CD1c-positive myeloid dendritic cell (primary cell): ENCODE results near the gene RASEF.

ENCODE experiments used
- DNase-seq: peaks from one replicate; pipeline ENCODE4 v3.0.0-alpha.2; 2016; ENCODE audit errors: extremely low spot score

The RASEF gene

GRCh38 chr9:83012922-83013838 lies 49.8 kb downstream of the RASEF start:
- no peak for DNase-seq

- no peak for DNase-seq
Measured at GRCh38 chr9:83012168-83012921, 50.6 kb downstream of the RASEF start.

- DNase-seq = no peak
Measured at GRCh38 chr9:83011611-83012010, 51.3 kb downstream of the RASEF start.

- no peak for DNase-seq
Measured at GRCh38 chr9:83007521-83008300, 55.2 kb downstream of the RASEF start.

GRCh38 chr9:83006378-83006777 lies 56.6 kb downstream of the RASEF start:
- no peak for DNase-seq

- DNase-seq = no peak
Measured at GRCh38 chr9:83005963-83006362, 57.0 kb downstream of the RASEF start.

- no peak for DNase-seq
Measured at GRCh38 chr9:83005361-83005760, 57.6 kb downstream of the RASEF start.

GRCh38 chr9:83002329-83002728 lies 60.6 kb downstream of the RASEF start:
- no peak for DNase-seq

GRCh38 chr9:83000765-83001164 lies 62.2 kb downstream of the RASEF start:
- DNase-seq = no peak

- no peak for DNase-seq
Measured at GRCh38 chr9:82998409-82998808, 64.5 kb downstream of the RASEF start.

- no peak for DNase-seq
Measured at GRCh38 chr9:82997476-82998140, 65.3 kb downstream of the RASEF start.

- DNase-seq = no peak
Measured at GRCh38 chr9:82996941-82997340, 66.0 kb downstream of the RASEF start.

GRCh38 chr9:82993856-82994605 lies 68.9 kb downstream of the RASEF start:
- DNase-seq = no peak

- DNase-seq = no peak
Measured at GRCh38 chr9:82991671-82992070, 71.3 kb downstream of the RASEF start.

GRCh38 chr9:82989929-82990328 lies 73.0 kb downstream of the RASEF start:
- no peak for DNase-seq

GRCh38 chr9:82988488-82988887 lies 74.5 kb downstream of the RASEF start:
- DNase-seq = no peak

- no peak for DNase-seq
Measured at GRCh38 chr9:82987370-82988189, 75.4 kb downstream of the RASEF start.

GRCh38 chr9:82981552-82981951 lies 81.4 kb downstream of the RASEF start:
- DNase-seq = no peak

GRCh38 chr9:82975176-82975575 lies 87.8 kb downstream of the RASEF start:
- DNase-seq = no peak

- DNase-seq = no peak
Measured at GRCh38 chr9:82972446-82972845, 90.5 kb downstream of the RASEF start.
